Smooth muscle cell (in vitro differentiated cells): Measurements from ENCODE around the gene SLC35F1. TPM values are rescaled to one million over a fixed set of nuclear protein-coding genes. Genes with fewer than 3 reads are reported as not detected.

Experiments used
- DNase-seq: peaks from one replicate; lab custom pipeline; 2025; ENCODE audit not compliant: unreplicated experiment; lab: John Stamatoyannopoulos, UW
- H2AFZ ChIP-seq: fragments of 200-600 bp; sonication (generic); 2 replicates; pipeline ENCODE4 v1.6.0; 2016; ENCODE audit warnings: antibody characterized with exemption, low read depth, mild to moderate bottlenecking
- H3F3A ChIP-seq: fragments of 200-600 bp; sonication (generic); 2 replicates; pipeline ENCODE4 v1.6.0; 2017; ENCODE audit warnings: antibody characterized with exemption, low read depth
- H3K27ac ChIP-seq: fragments of 200-600 bp; sonication (generic); 2 replicates; pipeline ENCODE4 v1.5.1; 2016; ENCODE audit warnings: low read depth, mild to moderate bottlenecking
- H3K27me3 ChIP-seq: fragments of 200-600 bp; sonication (generic); 2 replicates; pipeline ENCODE4 v1.6.1; 2016; ENCODE audit warnings: low read depth, mild to moderate bottlenecking
- H3K36me3 ChIP-seq: fragments of 200-600 bp; sonication (generic); 2 replicates; pipeline ENCODE4 v1.5.1; 2016; ENCODE audit warnings: low read depth
- H3K4me1 ChIP-seq: fragments of 200-600 bp; sonication (generic); 2 replicates; pipeline ENCODE4 v1.5.1; 2016; ENCODE audit warnings: low read depth
- H3K4me2 ChIP-seq: fragments of 200-600 bp; sonication (generic); 2 replicates; pipeline ENCODE4 v1.6.0; 2016; ENCODE audit warnings: mild to moderate bottlenecking
- H3K4me3 ChIP-seq: fragments of 200-600 bp; sonication (generic); 2 replicates; pipeline ENCODE4 v1.5.1; 2016; ENCODE audit warnings: mild to moderate bottlenecking
- H3K79me2 ChIP-seq: fragments of 200-600 bp; sonication (generic); 2 replicates; pipeline ENCODE4 v1.6.0; 2016; ENCODE audit warnings: low read depth, mild to moderate bottlenecking
- H3K9ac ChIP-seq: fragments of 200-600 bp; sonication (generic); 2 replicates; pipeline ENCODE4 v1.6.0; 2016; ENCODE audit warnings: low read depth
- H3K9me3 ChIP-seq: fragments of 200-600 bp; sonication (generic); replicated peaks from 2 replicates; pipeline ENCODE4 v1.5.1; 2016; ENCODE audit warnings: low read depth
- H4K20me1 ChIP-seq: fragments of 200-600 bp; sonication (generic); 2 replicates; pipeline ENCODE4 v1.6.0; 2016; ENCODE audit warnings: low read depth
- CTCF ChIP-seq: fragments of 200-600 bp; sonication (generic); IDR thresholded peaks from 2 replicates; pipeline ENCODE4 v1.5.1; 2017; ENCODE audit warnings: borderline replicate concordance, mild to moderate bottlenecking, antibody characterized with exemption; ENCODE audit not compliant: insufficient read depth, poor library complexity, severe bottlenecking
- WGBS: methylation state at CpG from one replicate; pipeline ENCODE4 v1.1.7; 2016; ENCODE audit warnings: low lambda C conversion rate; 5-methylcytosine and 5-hydroxymethylcytosine counted together
- polyA plus RNA-seq: library from polyadenylated mRNA; unstranded; fragments of >200 nt; fragmentation: Nextera tagmentation; extraction: Ambion mirVana; gene quantifications from 2 replicates; pipeline ENCODE4 v1.2.1, GENCODE V29; 2016
- total RNA-seq: library from RNA; depleted of rRNA; stranded (reverse); fragments of >200 nt; gene quantifications from 2 replicates; pipeline ENCODE4 v1.2.3, GENCODE V29; 2014

The SLC35F1 gene
- total and polyA plus RNA-seq, 2 experiments from 2014 or later, result 0.05 to 0.09 TPM

GRCh38 chr6:118085665-118086064 is 178.6 kb downstream of the SLC35F1 start:
- Histone ChIP-seq H3K79me2 (no peaks in the 10 kb centered on the region), H3K4me2 (no peak overlapping the region), H3F3A (no peaks in the 10 kb centered on the region), H3K36me3 (no peaks in the 10 kb centered on the region), H3K9ac (no peak overlapping the region), H3K27ac (no peak overlapping the region), H2AFZ (no peak overlapping the region), H3K9me3 (no peaks in the 10 kb centered on the region), H3K27me3 (no peaks in the 10 kb centered on the region), H3K4me1 (no peaks in the 10 kb centered on the region), H3K4me3 (no peak overlapping the region), H4K20me1 (no peaks in the 10 kb centered on the region)
- no peak for DNase-seq
- TF ChIP-seq CTCF, result no peak
- WGBS, result 83% methylated on average over 2 of the region's 2 CpGs

GRCh38 chr6:118086159-118086558 is 179.1 kb downstream of the SLC35F1 start:
- H3K4me1 ChIP-seq, result no peaks in the 10 kb centered on the region
- H3K4me3 ChIP-seq, result no peak overlapping the region
- WGBS, result 84% methylated on average over 2 of the region's 2 CpGs
- H3K9ac ChIP-seq, result no peak overlapping the region
- H2AFZ ChIP-seq, result no peak overlapping the region
- H3K27ac ChIP-seq, result no peak overlapping the region
- no peak for TF ChIP-seq CTCF
- H3K27me3 ChIP-seq, result no peaks in the 10 kb centered on the region
- DNase-seq, result no peak
- H3K36me3 ChIP-seq, result no peaks in the 10 kb centered on the region
- no peak overlapping the region for H3K4me2 ChIP-seq
- H3K79me2 ChIP-seq, result no peaks in the 10 kb centered on the region
- no peaks in the 10 kb centered on the region for H4K20me1 ChIP-seq
- no peaks in the 10 kb centered on the region for H3F3A ChIP-seq
- no peaks in the 10 kb centered on the region for H3K9me3 ChIP-seq

GRCh38 chr6:118092086-118092485 is 185.0 kb downstream of the SLC35F1 start:
- Histone ChIP-seq H4K20me1 (no peaks in the 10 kb centered on the region), H3K4me3 (no peak overlapping the region), H3K9ac (no peak overlapping the region), H3F3A (no peaks in the 10 kb centered on the region), H3K4me1 (no peaks in the 10 kb centered on the region), H3K9me3 (no peaks in the 10 kb centered on the region), H3K36me3 (no peaks in the 10 kb centered on the region), H3K27ac (no peak overlapping the region), H2AFZ (no peak overlapping the region), H3K27me3 (no peaks in the 10 kb centered on the region), H3K4me2 (no peak overlapping the region), H3K79me2 (no peaks in the 10 kb centered on the region)
- DNase-seq, result no peak
- no peak for TF ChIP-seq CTCF

GRCh38 chr6:118097576-118097975 is 190.5 kb downstream of the SLC35F1 start:
- no peak overlapping the region for H3K27ac ChIP-seq
- no peak overlapping the region for H3K9ac ChIP-seq
- H3K4me1 ChIP-seq, result no peaks in the 10 kb centered on the region
- TF ChIP-seq CTCF, result no peak
- no peaks in the 10 kb centered on the region for H3K79me2 ChIP-seq
- DNase-seq, result no peak
- no peaks in the 10 kb centered on the region for H4K20me1 ChIP-seq
- no peaks in the 10 kb centered on the region for H3K27me3 ChIP-seq
- H3K36me3 ChIP-seq, result no peaks in the 10 kb centered on the region
- no peak overlapping the region for H2AFZ ChIP-seq
- no peak overlapping the region for H3K4me3 ChIP-seq
- no peaks in the 10 kb centered on the region for H3F3A ChIP-seq
- H3K9me3 ChIP-seq, result no peaks in the 10 kb centered on the region
- no peak overlapping the region for H3K4me2 ChIP-seq
- WGBS, result 91% methylated on average over 3 of the region's 3 CpGs
